ENCODE results near the gene ZNF90.

- TF ChIP-seq CTCF (conservative IDR thresholded peaks at IDR 0.05 in 1 of 2, IDR thresholded peaks at IDR 0.05 in 1 of 2; ENCODE audit: low read depth in 1 of 2, low read length in 2 of 2) (peak in 1 of 2 donors; percentile 2), EZH2 (IDR thresholded peaks at IDR 0.05; ENCODE audit: low read length, missing control alignments) (no peak)
Measured at GRCh38 chr19:20051841-20052768, 25.7 kb upstream of the ZNF90 start.

All from fibroblast of lung (primary cell).